Fibroblast of lung (primary cell): ENCODE measurements around the gene PPP3CB. TPM values are rescaled to one million over a fixed set of nuclear protein-coding genes. Genes with fewer than 3 reads are reported as not detected.

Source experiments
- DNase-seq, 2 donors: peaks; one replicate each; pipeline versions ENCODE4 v3.0.0 to v3.0.0-alpha.2; 2010; ENCODE audit warnings: low read depth in 2 of 2
- H2AFZ ChIP-seq: 2 replicates; pipeline ENCODE4 v1.5.1; 2012; ENCODE audit warnings: low read length, control low read depth, inconsistent platforms
- H3K27ac ChIP-seq: 2 replicates; pipeline ENCODE4 v1.5.1; 2011; ENCODE audit warnings: low read length, control low read depth; ENCODE audit not compliant: insufficient read depth
- H3K27me3 ChIP-seq: 2 replicates; pipeline ENCODE4 v1.5.1; 2011; ENCODE audit warnings: mild to moderate bottlenecking, low read length; ENCODE audit not compliant: control insufficient read depth, insufficient read depth
- H3K36me3 ChIP-seq: 2 replicates; pipeline ENCODE4 v1.5.1; 2011; ENCODE audit warnings: low read length; ENCODE audit not compliant: control insufficient read depth, insufficient read depth
- H3K4me1 ChIP-seq: 2 replicates; pipeline ENCODE4 v1.5.1; 2011; ENCODE audit warnings: low read length; ENCODE audit not compliant: control insufficient read depth, insufficient read depth; ENCODE audit errors: extremely low read depth
- H3K4me2 ChIP-seq: 2 replicates; pipeline ENCODE4 v1.5.1; 2011; ENCODE audit warnings: low read length, control low read depth; ENCODE audit not compliant: insufficient read depth; ENCODE audit errors: extremely low read depth
- H3K4me3 ChIP-seq, 4 experiments: fragments of 200-600 bp in 1 of 4; sonication (generic) in 1 of 4; replicated peaks in 1 of 4; 2 replicates each; pipeline ENCODE4 v1.5.1; 2011 to 2016; ENCODE audit warnings: low read length in 4 of 4, low read depth in 3 of 4, mild to moderate bottlenecking in 3 of 4, control low read depth in 2 of 4, inconsistent platforms in 1 of 4, mixed read lengths in 1 of 4; ENCODE audit not compliant: insufficient read depth in 1 of 4; ENCODE audit errors: control extremely low read depth in 1 of 4
- H3K79me2 ChIP-seq: 2 replicates; pipeline ENCODE4 v1.5.1; 2012; ENCODE audit warnings: mild to moderate bottlenecking, low read length, inconsistent platforms; ENCODE audit not compliant: control insufficient read depth, insufficient read depth
- H3K9ac ChIP-seq: 2 replicates; pipeline ENCODE4 v1.5.1; 2011; ENCODE audit warnings: mild to moderate bottlenecking, low read length, control low read depth; ENCODE audit not compliant: insufficient read depth
- H3K9me3 ChIP-seq: 2 replicates; pipeline ENCODE4 v1.5.1; 2012; ENCODE audit warnings: low read depth, low read length; ENCODE audit not compliant: control insufficient read depth, insufficient read depth
- H4K20me1 ChIP-seq: 2 replicates; pipeline ENCODE4 v1.5.1; 2011; ENCODE audit warnings: low read length; ENCODE audit not compliant: control insufficient read depth, insufficient read depth; ENCODE audit errors: extremely low read depth
- CTCF ChIP-seq, 2 donors: IDR thresholded peaks in 1 of 2; conservative IDR thresholded peaks in 1 of 2; 1 replicate in 1 of 2; 2 replicates in 1 of 2; pipeline ENCODE4 v1.5.1; 2011 to 2012; ENCODE audit warnings: low read length in 2 of 2, control low read depth in 1 of 2, inconsistent platforms in 1 of 2, low read depth in 1 of 2, mild to moderate bottlenecking in 1 of 2
- EZH2 ChIP-seq: IDR thresholded peaks from 2 replicates; pipeline ENCODE4 v1.5.1; 2012; ENCODE audit warnings: low read length, control low read depth, mild to moderate bottlenecking; ENCODE audit errors: missing control alignments
- polyA plus RNA-seq, 2 donors: library from polyadenylated mRNA; depleted of rRNA in 1 of 2; stranded (reverse) in 1 of 2; unstranded in 1 of 2; fragments of >200 nt; gene quantifications; 2 replicates each; pipeline ENCODE4 v1.2.1, GENCODE V29; 2011 to 2012; ENCODE audit warnings: missing spikeins in 1 of 2
- total RNA-seq: library from RNA; depleted of rRNA; stranded (reverse); fragments of >200 nt; gene quantifications from 2 replicates; pipeline ENCODE4 v1.2.1, GENCODE V29; 2014

The PPP3CB gene
- total and polyA plus RNA-seq, 2 donors (not counting 1 experiment from before 2014, with no cell fraction given): 27.1 to 38.8 TPM

GRCh38 chr10:73408061-73408460, 87.8 kb downstream of the PPP3CB start:
- TF ChIP-seq CTCF (conservative IDR thresholded peaks at IDR 0.05 in 1 of 2, IDR thresholded peaks at IDR 0.05 in 1 of 2; ENCODE audit: low read depth in 1 of 2, low read length in 2 of 2): no peak
- TF ChIP-seq EZH2: no peak
- H3K9me3 ChIP-seq: no peaks in the 10 kb centered on the region
- no peaks in the 10 kb centered on the region for H3K4me1 ChIP-seq
- peaks cover 2% of the 10 kb centered on the region for H3K36me3 ChIP-seq
- H3K4me3 ChIP-seq: no peak overlapping the region
- H3K27ac ChIP-seq: no peak overlapping the region
- no peak overlapping the region for H3K9ac ChIP-seq
- H4K20me1 ChIP-seq: no peaks in the 10 kb centered on the region
- no peak overlapping the region for H2AFZ ChIP-seq
- H3K4me2 ChIP-seq: no peak overlapping the region
- H3K79me2 ChIP-seq: peaks cover 83% of the 10 kb centered on the region
- DNase-seq: no peak
- no peaks in the 10 kb centered on the region for H3K27me3 ChIP-seq

- no peaks in the 10 kb centered on the region for H3K27me3 ChIP-seq
- H3K4me1 ChIP-seq: no peaks in the 10 kb centered on the region
- H3K79me2 ChIP-seq: peaks cover 86% of the 10 kb centered on the region
- no peaks in the 10 kb centered on the region for H4K20me1 ChIP-seq
- no peak overlapping the region for H3K4me3 ChIP-seq
- H2AFZ ChIP-seq: no peak overlapping the region
- H3K27ac ChIP-seq: no peak overlapping the region
- no peaks in the 10 kb centered on the region for H3K9me3 ChIP-seq
- H3K4me2 ChIP-seq: no peak overlapping the region
- H3K9ac ChIP-seq: no peak overlapping the region
- TF ChIP-seq CTCF (conservative IDR thresholded peaks at IDR 0.05 in 1 of 2, IDR thresholded peaks at IDR 0.05 in 1 of 2; ENCODE audit: low read depth in 1 of 2, low read length in 2 of 2) (no peak), EZH2 (no peak)
- H3K36me3 ChIP-seq: peaks cover 2% of the 10 kb centered on the region
- DNase-seq: no peak
Measured at GRCh38 chr10:73407495-73407894, 88.3 kb downstream of the PPP3CB start.

- H4K20me1 ChIP-seq: no peaks in the 10 kb centered on the region
- H3K9me3 ChIP-seq: no peaks in the 10 kb centered on the region
- no peak overlapping the region for H3K4me2 ChIP-seq
- no peak overlapping the region for H3K4me3 ChIP-seq
- H3K9ac ChIP-seq: no peak overlapping the region
- peaks cover 2% of the 10 kb centered on the region for H3K36me3 ChIP-seq
- peak in 1 of 2 donors; percentile 27 for DNase-seq
- H3K4me1 ChIP-seq: no peaks in the 10 kb centered on the region
- H3K27ac ChIP-seq: no peak overlapping the region
- TF ChIP-seq EZH2 (no peak), CTCF (conservative IDR thresholded peaks at IDR 0.05 in 1 of 2, IDR thresholded peaks at IDR 0.05 in 1 of 2; ENCODE audit: low read depth in 1 of 2, low read length in 2 of 2) (no peak)
- H2AFZ ChIP-seq: no peak overlapping the region
- no peaks in the 10 kb centered on the region for H3K27me3 ChIP-seq
- peaks cover 88% of the 10 kb centered on the region for H3K79me2 ChIP-seq
Measured at GRCh38 chr10:73406846-73407245, 89.0 kb downstream of the PPP3CB start.
